Coronary artery (tissue), 2 donors: ENCODE data around the gene IL17RE.
"Not testable (repeated sequence)": the region's sequence is repeated elsewhere in the genome, so short reads cannot be mapped to it uniquely, and the experiment has no call there.

Source experiments
- DNase-seq: peaks from one replicate; pipeline ENCODE4 v3.0.0-alpha.2; 2017; ENCODE audit warnings: low spot score
- H3K27ac ChIP-seq, 2 donors: fragments of 200-600 bp; sonication (generic); one replicate each; pipeline ENCODE4 v1.5.1; 2016 to 2019
- H3K4me3 ChIP-seq: fragments of 200-600 bp; sonication (generic); 2 replicates; pipeline ENCODE4 v1.5.1; 2016; ENCODE audit warnings: mild to moderate bottlenecking, moderate library complexity
- TF ChIP-seq, protein P1 (sequence below): fragments of 200-600 bp; sonication (generic); IDR thresholded peaks from one replicate; pipeline ENCODE4 v1.5.1; 2019; ENCODE audit warnings: antibody characterized with exemption

The IL17RE gene

GRCh38 chr3:9875448-9875847 is 27.2 kb upstream of the IL17RE start:
- Histone ChIP-seq H3K4me3 (no peak overlapping the region), H3K27ac (no peak overlapping the region)
- TF ChIP-seq, protein P1, sequence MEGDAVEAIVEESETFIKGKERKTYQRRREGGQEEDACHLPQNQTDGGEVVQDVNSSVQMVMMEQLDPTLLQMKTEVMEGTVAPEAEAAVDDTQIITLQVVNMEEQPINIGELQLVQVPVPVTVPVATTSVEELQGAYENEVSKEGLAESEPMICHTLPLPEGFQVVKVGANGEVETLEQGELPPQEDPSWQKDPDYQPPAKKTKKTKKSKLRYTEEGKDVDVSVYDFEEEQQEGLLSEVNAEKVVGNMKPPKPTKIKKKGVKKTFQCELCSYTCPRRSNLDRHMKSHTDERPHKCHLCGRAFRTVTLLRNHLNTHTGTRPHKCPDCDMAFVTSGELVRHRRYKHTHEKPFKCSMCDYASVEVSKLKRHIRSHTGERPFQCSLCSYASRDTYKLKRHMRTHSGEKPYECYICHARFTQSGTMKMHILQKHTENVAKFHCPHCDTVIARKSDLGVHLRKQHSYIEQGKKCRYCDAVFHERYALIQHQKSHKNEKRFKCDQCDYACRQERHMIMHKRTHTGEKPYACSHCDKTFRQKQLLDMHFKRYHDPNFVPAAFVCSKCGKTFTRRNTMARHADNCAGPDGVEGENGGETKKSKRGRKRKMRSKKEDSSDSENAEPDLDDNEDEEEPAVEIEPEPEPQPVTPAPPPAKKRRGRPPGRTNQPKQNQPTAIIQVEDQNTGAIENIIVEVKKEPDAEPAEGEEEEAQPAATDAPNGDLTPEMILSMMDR = no peak
- no peak for DNase-seq

DNA sequence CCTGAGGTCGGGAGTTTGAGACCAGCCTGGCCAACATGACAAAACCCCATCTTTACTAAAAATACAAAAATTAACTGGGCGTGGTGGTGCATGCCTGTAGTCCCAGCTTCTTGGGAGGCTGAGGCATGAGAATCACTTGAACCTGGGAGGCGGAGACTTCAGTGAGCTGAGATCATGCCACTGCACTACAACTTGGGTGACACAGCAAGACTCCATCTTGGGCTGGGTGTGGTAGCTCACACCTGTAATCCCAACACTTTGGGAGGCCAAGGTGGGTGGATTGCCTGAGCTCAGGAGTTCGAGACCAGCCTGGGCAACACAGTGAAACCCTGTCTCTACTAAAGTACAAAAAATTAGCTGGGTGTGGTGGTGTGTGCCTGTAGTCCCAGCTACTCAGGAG is 26.4 kb upstream of the IL17RE start:
- H3K4me3 ChIP-seq, DNase-seq, H3K27ac ChIP-seq: not testable (repeated sequence)

DNA sequence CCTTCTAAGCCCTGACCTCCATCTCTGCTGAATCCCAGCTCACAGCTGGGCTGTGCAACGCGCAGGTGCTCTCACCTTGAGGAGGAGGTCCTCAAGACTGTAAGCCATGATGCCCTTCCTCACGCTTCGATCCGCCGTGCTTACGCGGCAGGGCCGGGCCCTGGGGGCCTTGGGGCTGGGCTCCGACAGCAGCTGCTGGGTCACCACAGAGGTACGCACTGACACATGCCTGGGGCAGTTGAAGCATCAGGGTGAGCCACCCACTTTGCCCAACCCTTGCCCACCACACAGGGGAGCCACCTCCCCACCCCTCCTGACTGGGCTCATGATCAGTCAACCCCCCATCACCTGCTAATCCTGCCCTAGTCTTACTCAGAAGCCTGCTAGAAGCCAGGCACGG is 25.7 kb upstream of the IL17RE start:
- no peak overlapping the region for H3K27ac ChIP-seq
- TF ChIP-seq, protein P1 = no peak
- H3K4me3 ChIP-seq = no peak overlapping the region
- no peak for DNase-seq

DNA sequence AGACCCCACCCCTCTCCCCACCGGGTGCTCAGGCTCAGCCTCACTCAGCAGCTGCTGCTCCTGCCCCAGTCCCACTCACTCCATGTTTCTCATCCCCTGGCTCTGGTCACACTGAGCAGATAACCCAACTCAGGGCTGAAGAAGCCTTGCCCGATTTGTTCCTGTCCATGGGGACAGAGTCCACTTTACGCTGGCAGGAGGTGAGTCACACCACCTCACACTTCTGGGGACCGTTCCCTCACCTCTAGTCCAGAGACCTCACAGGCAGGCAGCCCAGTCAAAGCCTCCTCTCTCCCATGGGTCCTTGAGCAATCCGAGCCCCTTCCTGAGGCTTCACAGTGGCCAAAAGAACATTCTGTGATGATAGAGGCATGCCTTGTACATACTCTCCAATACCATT is 23.9 kb upstream of the IL17RE start:
- no peak for DNase-seq
- H3K27ac ChIP-seq = no peak overlapping the region
- H3K4me3 ChIP-seq = no peak overlapping the region
- TF ChIP-seq, protein P1 = no peak

DNA sequence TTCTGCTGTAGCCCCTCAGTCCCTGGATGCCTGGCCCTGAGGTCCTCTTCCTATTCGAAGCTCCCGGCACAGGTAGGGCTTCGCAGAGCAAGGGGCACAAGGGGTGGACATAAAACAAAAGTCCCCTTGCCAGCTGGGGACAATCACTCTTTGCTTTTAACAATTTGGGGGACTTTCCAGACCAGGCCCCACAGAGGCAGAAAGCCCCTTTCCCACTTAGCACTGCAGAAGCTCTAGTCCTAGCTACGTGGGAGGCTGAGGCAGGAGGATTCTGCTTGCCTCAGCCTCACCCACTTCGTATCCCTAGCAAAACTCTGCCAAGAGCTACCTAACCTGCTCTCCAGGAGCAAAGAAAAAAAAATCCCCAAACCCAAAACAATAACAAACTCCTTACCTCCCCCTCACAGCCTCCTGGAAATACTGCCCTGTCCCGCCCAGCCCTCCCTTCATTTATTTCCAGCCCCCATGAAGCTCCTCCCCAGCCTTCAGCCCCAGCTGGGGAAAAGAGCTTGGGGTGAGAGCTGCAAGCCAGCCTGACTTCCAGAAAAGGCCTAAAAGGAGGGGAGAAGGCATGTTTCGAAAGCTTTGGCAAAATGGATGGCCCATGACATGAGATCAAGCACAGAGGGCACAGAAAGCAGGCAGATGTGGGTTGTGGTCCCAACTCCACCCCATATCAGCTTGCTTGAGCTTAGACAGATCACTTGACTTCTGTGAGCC is 22.7 kb upstream of the IL17RE start, which contains the start of gene CIDEC:
CIDEC (minus strand) TSS at position 424 of the 720 bp plus-strand sequence. CDS start 1,767 bp downstream, outside the sequence.
- no peak within 1 kb of the TSS for H3K4me3 ChIP-seq
- no peak for DNase-seq
- TF ChIP-seq, protein P1 = no peak
- H3K27ac ChIP-seq = no peak within 1 kb of the TSS

DNA sequence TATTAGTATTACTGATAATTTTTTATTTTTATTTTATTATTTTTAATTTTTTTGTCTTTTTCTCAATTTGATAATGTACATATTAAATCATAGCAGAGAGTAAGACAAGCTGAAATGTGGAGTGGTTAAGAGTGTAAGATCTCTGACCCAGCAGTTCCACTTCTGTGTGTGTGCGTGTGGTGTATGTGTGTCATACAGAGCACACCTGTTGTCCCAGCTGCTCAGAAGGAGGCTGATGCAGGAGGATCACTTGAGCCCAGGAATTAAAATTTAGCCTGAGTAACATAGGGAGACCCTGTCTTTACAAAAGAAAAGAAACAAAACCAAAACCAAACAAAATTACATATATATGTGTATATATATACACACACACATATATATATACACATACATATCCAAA is 21.2 kb upstream of the IL17RE start:
- Histone ChIP-seq H3K4me3 (no peak overlapping the region), H3K27ac (no peak overlapping the region)
- TF ChIP-seq, protein P1 = no peak
- no peak for DNase-seq

DNA sequence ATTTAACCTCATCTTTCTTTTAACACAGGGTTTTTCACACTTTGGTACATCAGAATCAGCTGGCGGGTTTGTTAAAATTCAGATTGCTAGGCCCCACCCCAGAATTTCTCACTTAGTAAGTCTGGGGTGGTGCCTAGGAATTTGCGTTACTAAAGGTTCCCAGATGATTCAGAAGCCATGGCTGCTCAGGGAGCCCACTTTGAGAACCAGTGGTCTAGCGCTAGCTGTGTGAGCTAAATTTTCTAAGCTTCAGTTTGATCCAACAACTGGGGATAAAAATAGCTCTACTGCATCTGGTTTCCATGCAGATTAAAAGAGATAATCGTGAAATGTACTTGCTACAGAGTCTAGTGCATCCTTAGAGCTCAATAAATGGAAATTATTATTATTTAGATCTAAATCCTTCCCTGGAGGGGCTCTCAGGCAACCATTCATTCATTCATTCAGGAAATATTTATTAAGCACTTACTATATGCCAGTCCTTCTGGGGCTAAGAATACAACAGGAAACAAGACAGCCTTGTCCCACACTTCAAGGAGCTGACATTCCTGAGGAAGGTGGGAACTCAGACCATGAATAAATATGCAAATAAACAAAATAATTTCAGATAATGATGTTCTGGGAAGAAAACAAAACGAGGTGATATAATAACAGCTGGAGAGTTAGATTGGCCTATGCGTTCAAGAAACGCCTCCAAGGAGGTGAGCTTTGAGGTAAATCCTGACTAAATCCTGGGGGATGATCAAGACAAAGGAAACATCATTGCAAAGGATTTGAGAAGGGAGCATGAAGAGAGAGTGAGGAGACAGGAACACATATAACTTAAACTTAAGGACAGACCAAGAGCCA is 18.7 kb upstream of the IL17RE start:
- Histone ChIP-seq H3K4me3 (no peak overlapping the region), H3K27ac (no peak overlapping the region)
- no peak for DNase-seq
- TF ChIP-seq, protein P1 = no peak
